IMR-90 (cell line): ENCODE results near the gene WDR48. TPM values are rescaled to one million over a fixed set of nuclear protein-coding genes. Genes with fewer than 3 reads are reported as not detected.

Source experiments
- ATAC-seq: fragments of 200-7000 bp; cut with Tn5 transposase; 2 replicates; pipeline ENCODE4 v1.9.1; 2020; ENCODE audit warnings: low read depth, mild to moderate bottlenecking, moderate library complexity
- BruUV-seq: library from RNA; stranded (reverse); fragments of 400-500 nt; replicated peaks from 2 replicates; lab custom pipeline; 2021; lab: Mats Ljungman, UMichigan
- CTCF ChIA-PET: fragments of 300-600 bp; formaldehyde crosslinking; extraction: SDS; loops from one replicate; lab custom pipeline; 2021; ENCODE audit warnings: antibody characterized with exemption; lab: Yijun Ruan, JAX
- POLR2A ChIA-PET: fragments of 300-600 bp; sonication (Branson Sonifier 250); formaldehyde crosslinking; loops from one replicate; lab custom pipeline; 2022; ENCODE audit warnings: antibody characterized with exemption; ENCODE audit not compliant: unreplicated experiment; lab: Charles Lee
- DNase-seq: peaks from one replicate; pipeline ENCODE4 v3.0.0; 2013
- H2AFZ ChIP-seq: replicated peaks from 2 replicates; pipeline ENCODE3; 2013; ENCODE audit warnings: low read length, mild to moderate bottlenecking; ENCODE audit not compliant: poor library complexity
- H2AK5ac ChIP-seq: 2 replicates; pipeline ENCODE4 v1.6.1; 2013; ENCODE audit warnings: low read depth, low read length, inconsistent platforms
- H2AK9ac ChIP-seq: replicated peaks from 2 replicates; pipeline ENCODE3; 2013; ENCODE audit warnings: mild to moderate bottlenecking, low read depth, low read length, moderate library complexity; ENCODE audit not compliant: poor library complexity
- H2BK120ac ChIP-seq: 2 replicates; pipeline ENCODE4 v1.6.1; 2013; ENCODE audit warnings: low read depth, low read length, inconsistent platforms
- H2BK15ac ChIP-seq: 3 replicates; pipeline ENCODE4 v1.6.1; 2013; ENCODE audit warnings: low read depth, low read length, inconsistent platforms
- H2BK20ac ChIP-seq: 2 replicates; pipeline ENCODE4 v1.6.1; 2013; ENCODE audit warnings: low read depth, mild to moderate bottlenecking, inconsistent platforms, low read length, moderate library complexity
- H2BK5ac ChIP-seq: 2 replicates; pipeline ENCODE4 v1.6.1; 2013; ENCODE audit warnings: mild to moderate bottlenecking, low read depth, low read length, inconsistent platforms; ENCODE audit not compliant: poor library complexity, severe bottlenecking
- H3K14ac ChIP-seq: replicated peaks from 2 replicates; pipeline ENCODE4 v1.6.1; 2013; ENCODE audit warnings: low read depth, low read length, inconsistent platforms
- H3K18ac ChIP-seq: 2 replicates; pipeline ENCODE4 v1.6.1; 2013; ENCODE audit warnings: low read depth, low read length, control low read depth
- H3K23ac ChIP-seq: 2 replicates; pipeline ENCODE4 v1.6.1; 2013; ENCODE audit warnings: low read depth, low read length, inconsistent platforms
- H3K27ac ChIP-seq: 2 replicates; pipeline ENCODE4 v1.5.1; 2013; ENCODE audit warnings: mild to moderate bottlenecking, control low read depth, low read length; ENCODE audit not compliant: insufficient read depth
- H3K27me3 ChIP-seq: 2 replicates; pipeline ENCODE4 v1.6.1; 2013; ENCODE audit warnings: low read length; ENCODE audit not compliant: control insufficient read depth, insufficient read depth
- H3K36me3 ChIP-seq: 2 replicates; pipeline ENCODE4 v1.6.1; 2013; ENCODE audit warnings: low read length, mixed read lengths; ENCODE audit not compliant: control insufficient read depth, insufficient read depth
- H3K4ac ChIP-seq: 2 replicates; pipeline ENCODE4 v1.6.1; 2013; ENCODE audit warnings: low read depth, low read length, inconsistent platforms
- H3K4me1 ChIP-seq: 2 replicates; pipeline ENCODE4 v1.6.1; 2013; ENCODE audit warnings: low read length, mixed read lengths; ENCODE audit not compliant: control insufficient read depth, insufficient read depth
- H3K4me2 ChIP-seq: 2 replicates; pipeline ENCODE4 v1.6.1; 2013; ENCODE audit warnings: low read depth, mild to moderate bottlenecking, control low read depth, low read length, moderate library complexity
- H3K4me3 ChIP-seq: 2 replicates; pipeline ENCODE4 v1.5.1; 2013; ENCODE audit warnings: low read depth, mild to moderate bottlenecking, control low read depth, low read length, moderate library complexity; ENCODE audit not compliant: insufficient read depth
- H3K56ac ChIP-seq: 2 replicates; pipeline ENCODE4 v1.6.1; 2013; ENCODE audit warnings: low read length, inconsistent platforms; ENCODE audit not compliant: insufficient read depth; ENCODE audit errors: extremely low read depth
- H3K79me1 ChIP-seq, 2 experiments: 2 replicates each; pipeline ENCODE4 v1.6.1; 2013; ENCODE audit warnings: low read length in 2 of 2, inconsistent platforms in 1 of 2, low read depth in 1 of 2
- H3K9ac ChIP-seq: 2 replicates; pipeline ENCODE4 v1.6.1; 2013; ENCODE audit warnings: low read depth, low read length, control low read depth
- H3K9me1 ChIP-seq: 2 replicates; pipeline ENCODE4 v1.6.1; 2013; ENCODE audit warnings: low read length, inconsistent platforms; ENCODE audit not compliant: insufficient read depth
- H3K9me3 ChIP-seq: 2 replicates; pipeline ENCODE4 v1.6.1; 2013; ENCODE audit warnings: low read length; ENCODE audit not compliant: control insufficient read depth, insufficient read depth
- H4K20me1 ChIP-seq: 2 replicates; pipeline ENCODE4 v1.6.1; 2013; ENCODE audit warnings: low read length, inconsistent platforms; ENCODE audit not compliant: insufficient read depth
- H4K5ac ChIP-seq: 2 replicates; pipeline ENCODE4 v1.6.1; 2013; ENCODE audit warnings: mild to moderate bottlenecking, low read depth, low read length, control low read depth
- H4K8ac ChIP-seq, 2 experiments: 2 replicates each; pipeline ENCODE4 v1.6.1; 2013; ENCODE audit warnings: low read depth in 2 of 2, low read length in 2 of 2, control low read depth in 1 of 2, inconsistent platforms in 1 of 2
- H4K91ac ChIP-seq: 2 replicates; pipeline ENCODE4 v1.6.1; 2013; ENCODE audit warnings: low read depth, low read length, inconsistent platforms; ENCODE audit not compliant: insufficient read depth
- BHLHE40 ChIP-seq: fragments of 150-350 bp; IDR thresholded peaks from 2 replicates; pipeline ENCODE4 v1.6.1; 2016; ENCODE audit warnings: mild to moderate bottlenecking, low read depth, low read length
- CEBPB ChIP-seq: IDR thresholded peaks from 2 replicates; pipeline ENCODE4 v1.6.1; 2012; ENCODE audit warnings: low read depth, low read length, improper control_type of control experiment
- CHD1 ChIP-seq: IDR thresholded peaks from 2 replicates; pipeline ENCODE4 v1.6.1; 2012; ENCODE audit warnings: low read depth, low read length, improper control_type of control experiment
- MAFK ChIP-seq: IDR thresholded peaks from 2 replicates; pipeline ENCODE4 v1.6.1; 2012; ENCODE audit warnings: low read depth, low read length, improper control_type of control experiment
- MAZ ChIP-seq: IDR thresholded peaks from 2 replicates; pipeline ENCODE4 v1.6.1; 2012; ENCODE audit warnings: low read depth, mild to moderate bottlenecking, low read length, improper control_type of control experiment, moderate library complexity, borderline replicate concordance
- NFE2L2 ChIP-seq: fragments of 150-350 bp; IDR thresholded peaks from 2 replicates; pipeline ENCODE4 v1.6.1; 2016; ENCODE audit warnings: low read depth, mild to moderate bottlenecking, low read length
- POLR2A ChIP-seq: IDR thresholded peaks from 2 replicates; pipeline ENCODE4 v1.6.1; 2012; ENCODE audit warnings: mild to moderate bottlenecking, low read depth, low read length
- RCOR1 ChIP-seq: IDR thresholded peaks from 2 replicates; pipeline ENCODE4 v1.6.1; 2012; ENCODE audit warnings: mild to moderate bottlenecking, low read length, improper control_type of control experiment; ENCODE audit not compliant: insufficient replicate concordance
- RFX5 ChIP-seq: IDR thresholded peaks from 2 replicates; pipeline ENCODE4 v1.8.0; 2012; ENCODE audit warnings: low read depth, mild to moderate bottlenecking, low read length, moderate library complexity
- SMC3 ChIP-seq: fragments of 150-350 bp; IDR thresholded peaks from 2 replicates; pipeline ENCODE4 v1.6.1; 2016; ENCODE audit warnings: low read depth, mild to moderate bottlenecking, antibody characterized with exemption, low read length, moderate library complexity
- USF2 ChIP-seq: fragments of 150-350 bp; IDR thresholded peaks from 2 replicates; pipeline ENCODE4 v1.6.1; 2017; ENCODE audit warnings: mild to moderate bottlenecking, antibody characterized with exemption, low read length, low read depth
- WGBS, 2 experiments: methylation state at CpG; one replicate each; pipeline versions ENCODE4 v1.1.5 to v1.1.7; 2013; ENCODE audit warnings: missing lambda C conversion rate in 2 of 2; ENCODE audit not compliant: insufficient read length in 1 of 2; ENCODE audit errors: extremely low coverage in 2 of 2; 5-methylcytosine and 5-hydroxymethylcytosine counted together
- dilution Hi-C: fragments of 300-500 bp; cut with HindIII; formaldehyde crosslinking; loops from one replicate; pipeline ENCODE4 v1.14.3; 2018; ENCODE audit warnings: low sequenced_read_pairs; ENCODE audit not compliant: unreplicated experiment
- in situ Hi-C: fragments of 300-500 bp; cut with MboI; formaldehyde crosslinking; loops from 3 replicates; pipeline ENCODE4 v1.14.3; 2019; ENCODE audit warnings: low sequenced_read_pairs, inconsistent platforms, mixed read lengths
- intact Hi-C: fragments of 100-400 bp; cut with micrococcal nuclease; formaldehyde crosslinking; loops from 2 replicates; pipeline ENCODE4 v1.10.0; 2022
- polyA plus RNA-seq, 3 experiments: library from polyadenylated mRNA; depleted of rRNA; stranded (reverse); fragments of >200 nt; gene quantifications; 2 replicates each; pipeline ENCODE4 v1.2.3, GENCODE V29; 2012; ENCODE audit warnings: low replicate concordance in 1 of 3
- total RNA-seq: library from RNA; depleted of rRNA; stranded (reverse); fragments of >200 nt; gene quantifications from 2 replicates; pipeline ENCODE4 v1.2.3, GENCODE V29; 2012

The WDR48 gene
- total and polyA plus RNA-seq, 2 of the 4 experiments (the other 2 are of a cell fraction), result 14.4 to 41.2 TPM

- no peak overlapping the region for H4K8ac ChIP-seq
- H2AK5ac ChIP-seq, result no peak overlapping the region
- no peak overlapping the region for H2BK5ac ChIP-seq
- no peaks in the 10 kb centered on the region for H3K4me1 ChIP-seq
- in situ Hi-C loops (no loop called here), dilution Hi-C loops (no loop called here), intact Hi-C loops (no loop called here)
- H2BK15ac ChIP-seq, result no peak overlapping the region
- H4K91ac ChIP-seq, result no peak overlapping the region
- H3K9ac ChIP-seq, result no peak overlapping the region
- WGBS, 2 experiments, result 100% methylated on average over 1 of the region's 7 CpGs; no CpG with 5 or more reads in 1 of the 2 experiments
- no peak overlapping the region for H3K27ac ChIP-seq
- no peaks in the 10 kb centered on the region for H3K9me1 ChIP-seq
- H3K36me3 ChIP-seq, result peaks cover 58% of the 10 kb centered on the region
- H3K56ac ChIP-seq, result no peak overlapping the region
- no peaks in the 10 kb centered on the region for H3K27me3 ChIP-seq
- H4K20me1 ChIP-seq, result 0 out of 2 replicates have a peak, but pooled peaks cover 5% of the 10 kb centered on the region
- POLR2A ChIA-PET, result no interaction called here
- CTCF ChIA-PET, result interaction anchor here (0.6 to 1.5 kb wide), 3 partner anchors 194 to 1231 kb away, joined by 3 to 5 read pairs (median 3); no protein-coding TSS in a partner anchor
- H3K4ac ChIP-seq, result no peak overlapping the region
- H2BK120ac ChIP-seq, result no peak overlapping the region
- TF ChIP-seq POLR2A (no peak), BHLHE40 (no peak), MAFK (no peak), MAZ (no peak), RFX5 (no peak), CEBPB (no peak), SMC3 (no peak), USF2 (no peak), CHD1 (no peak), NFE2L2 (no peak), RCOR1 (no peak)
- H3K4me3 ChIP-seq, result no peak overlapping the region
- no peak overlapping the region for H2AK9ac ChIP-seq
- H2AFZ ChIP-seq, result no peak overlapping the region
- H3K14ac ChIP-seq, result no peak overlapping the region
- H3K4me2 ChIP-seq, result no peak overlapping the region
- no TSS peak for BruUV-seq
- H3K18ac ChIP-seq, result no peak overlapping the region
- ATAC-seq, result no peak
- no peak overlapping the region for H4K5ac ChIP-seq
- no peak for DNase-seq
- peaks cover 3 to 4% of the 10 kb centered on the region in 2 experiments; a peak in 2 of 4 replicates for H3K79me1 ChIP-seq
- no peak overlapping the region for H3K23ac ChIP-seq
- H2BK20ac ChIP-seq, result no peak overlapping the region
- H3K9me3 ChIP-seq, result no peaks in the 10 kb centered on the region
These were observed 43.2 kb downstream of the WDR48 start for GRCh38 chr3:39094851-39095677.
